ENCODE measurements around the gene THG1L. TPM values are rescaled to one million over a fixed set of nuclear protein-coding genes. Genes with fewer than 3 reads are reported as not detected.
"Not testable (repeated sequence)": the region's sequence is repeated elsewhere in the genome, so short reads cannot be mapped to it uniquely, and the experiment has no call there.

THG1L gene
- polyA plus RNA-seq, 4 donors, result 24.9 to 27.7 (median 26.1) TPM

DNA sequence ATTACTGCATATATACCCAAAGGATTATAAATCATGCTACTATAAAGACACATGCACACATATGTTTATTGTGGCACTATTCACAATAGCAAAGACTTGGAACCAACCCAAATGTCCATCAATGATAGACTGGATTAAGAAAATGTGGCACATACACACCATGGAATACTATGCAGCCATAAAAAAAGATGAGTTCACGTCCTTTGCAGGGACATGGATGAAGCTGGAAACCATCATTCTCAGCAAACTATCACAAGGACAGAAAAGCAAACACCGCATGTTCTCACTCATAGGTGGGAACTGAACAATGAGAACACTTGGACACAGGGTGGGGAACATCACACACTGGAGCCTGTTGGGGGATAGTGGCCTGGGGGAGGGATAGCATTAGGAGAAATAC, 4.6 kb upstream of the THG1L start:
- not testable (repeated sequence) for DNase-seq (ENCODE audit: low read depth in 4 of 4, low spot score in 3 of 4)

DNA sequence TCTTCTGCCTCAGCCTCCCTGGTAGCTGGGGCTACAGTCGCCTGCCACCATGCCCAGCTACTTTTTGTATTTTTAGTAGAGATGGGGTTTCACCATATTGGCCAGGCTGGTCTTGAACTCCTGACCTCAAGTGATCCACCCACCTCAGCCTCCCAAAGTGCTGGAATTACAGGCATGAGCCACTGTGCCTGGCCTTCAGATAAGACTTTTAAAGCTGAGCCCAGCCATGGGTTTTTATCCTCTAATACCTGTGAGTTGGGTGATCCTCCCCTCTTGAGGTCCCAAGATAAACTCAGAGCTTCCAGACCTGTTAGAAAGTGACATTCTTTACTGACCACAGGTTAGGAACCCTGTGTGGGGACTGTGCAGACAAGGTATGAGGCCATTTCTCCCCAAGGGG, 3.4 kb upstream of the THG1L start:
- not testable (repeated sequence) for DNase-seq (ENCODE audit: low read depth in 4 of 4, low spot score in 3 of 4)

DNA sequence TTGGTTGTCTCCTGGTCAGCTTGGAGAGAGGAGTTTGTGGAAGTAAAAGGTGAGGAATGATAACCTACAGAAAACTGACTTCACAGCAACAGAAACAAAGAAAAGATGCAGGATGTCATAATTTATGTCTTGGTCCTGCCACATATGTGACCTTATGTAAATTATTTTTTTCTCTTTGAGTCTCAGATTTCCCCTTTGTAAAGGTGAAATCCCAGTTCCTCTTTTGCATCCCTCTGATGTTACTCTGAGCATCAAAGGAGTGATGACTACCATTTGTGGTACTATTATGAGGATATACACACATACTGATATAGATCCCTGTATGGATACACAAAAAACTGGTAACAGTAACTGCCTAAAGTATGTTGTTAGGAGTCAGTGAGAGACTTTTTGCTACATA, 1.4 kb upstream of the THG1L start:
- DNase-seq (ENCODE audit: low read depth in 4 of 4, low spot score in 3 of 4), result no peak

DNA sequence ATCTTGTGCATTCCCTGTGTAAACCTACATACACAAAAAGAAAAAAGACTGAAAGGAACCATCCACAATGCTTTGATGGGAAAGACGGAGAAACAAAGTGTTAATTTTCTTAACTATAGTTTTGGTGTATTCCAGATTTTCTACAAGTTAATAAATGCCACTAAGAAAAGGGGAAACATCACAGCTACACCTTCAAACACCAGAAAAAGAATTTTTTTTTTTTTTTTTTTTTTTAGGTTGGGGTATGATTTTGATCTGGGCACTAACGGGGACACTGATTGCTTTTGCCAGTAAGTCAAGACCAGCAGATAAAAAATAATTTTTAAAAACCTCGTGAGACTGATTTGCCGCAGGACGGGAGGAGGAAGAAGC, 334 bp upstream of the THG1L start:
- DNase-seq (ENCODE audit: low read depth in 4 of 4, low spot score in 3 of 4), result no peak

DNA sequence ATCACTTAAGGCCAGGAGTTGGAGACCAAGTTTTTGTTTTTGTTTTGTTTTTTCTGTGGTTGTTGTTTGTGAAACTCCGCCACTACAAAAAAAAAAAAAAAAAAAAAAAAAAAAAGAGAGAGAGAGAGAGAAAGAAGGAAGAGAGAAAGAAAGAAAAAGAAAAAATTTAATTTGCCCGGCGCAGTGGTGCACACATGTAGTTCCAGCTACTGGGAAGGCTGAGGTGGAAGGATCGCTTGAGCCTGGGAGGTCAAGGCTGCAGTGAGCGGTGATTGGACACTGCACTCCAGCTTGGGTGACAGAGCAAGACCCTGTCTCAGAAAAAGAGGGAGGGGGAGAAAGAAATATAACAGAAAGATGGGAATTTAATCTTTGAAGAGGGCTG, 902 bp downstream of the THG1L start:
- DNase-seq (ENCODE audit: low read depth in 4 of 4, low spot score in 3 of 4), result no peak

DNA sequence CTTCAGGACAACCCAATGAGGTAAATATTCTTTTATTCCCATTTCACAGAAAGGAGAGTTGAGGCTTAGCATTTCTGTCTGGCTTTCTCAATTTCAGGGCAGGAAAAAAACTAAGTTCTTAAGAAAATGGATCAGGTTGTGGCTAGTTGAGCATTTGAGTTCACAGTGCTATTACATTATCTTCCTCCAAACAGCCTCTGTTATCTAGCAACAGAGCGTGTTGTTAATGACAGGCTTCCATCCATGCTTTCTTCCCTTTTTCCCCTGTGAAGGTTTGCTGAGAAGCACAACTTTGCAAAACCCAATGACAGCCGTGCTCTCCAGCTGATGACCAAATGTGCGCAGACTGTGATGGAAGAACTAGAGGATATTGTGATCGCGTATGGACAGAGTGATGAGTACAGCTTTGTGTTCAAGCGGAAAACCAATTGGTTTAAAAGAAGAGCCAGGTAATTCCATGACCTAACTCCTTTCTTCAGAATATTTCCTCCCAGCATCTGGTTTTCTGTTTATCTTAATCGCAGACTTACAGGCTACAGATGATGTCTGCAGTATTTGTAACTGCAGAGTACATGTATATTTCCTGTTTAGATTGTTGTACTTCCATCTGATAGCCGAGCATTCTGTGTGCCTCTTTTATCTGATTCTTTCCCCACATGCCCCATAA, 1.5 kb downstream of the THG1L start:
- DNase-seq (ENCODE audit: low read depth in 4 of 4, low spot score in 3 of 4), result no peak

DNA sequence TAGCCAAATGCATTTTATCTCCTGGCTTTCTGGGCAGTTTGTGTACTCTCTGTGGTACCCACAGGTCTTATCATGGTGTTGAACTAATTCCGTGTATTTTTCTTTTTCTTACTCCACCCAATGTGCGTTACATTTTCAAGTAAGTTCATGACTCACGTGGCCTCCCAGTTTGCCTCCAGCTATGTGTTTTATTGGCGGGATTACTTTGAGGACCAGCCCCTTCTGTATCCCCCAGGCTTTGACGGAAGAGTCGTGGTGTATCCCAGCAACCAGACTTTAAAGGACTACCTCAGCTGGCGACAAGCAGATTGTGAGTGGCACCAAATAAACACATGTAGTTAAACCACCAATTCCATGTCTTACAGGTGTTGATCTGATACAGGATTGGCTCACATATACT, 3.2 kb downstream of the THG1L start:
- no peak for DNase-seq (ENCODE audit: low read depth in 4 of 4, low spot score in 3 of 4)

DNA sequence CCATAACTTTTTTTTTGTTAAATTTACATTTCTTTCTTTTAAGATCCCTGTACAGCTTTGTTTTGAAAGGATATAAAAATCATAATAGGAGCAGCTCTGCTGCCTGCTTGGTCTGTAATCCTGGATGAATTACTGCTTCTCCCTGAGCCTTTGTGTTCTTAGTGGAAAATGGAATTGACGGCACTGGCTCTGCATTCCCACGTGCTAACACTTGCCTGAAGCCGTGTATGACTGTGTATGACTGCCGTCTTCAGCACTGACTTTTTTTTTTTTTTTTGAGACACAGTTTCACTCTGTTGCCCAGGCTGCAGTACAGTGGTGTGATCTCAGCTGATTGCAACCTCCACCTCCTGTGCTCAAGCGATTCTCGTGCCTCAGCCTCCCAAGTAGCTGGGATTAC, 4.8 kb downstream of the THG1L start:
- no peak for DNase-seq (ENCODE audit: low read depth in 4 of 4, low spot score in 3 of 4)

DNA sequence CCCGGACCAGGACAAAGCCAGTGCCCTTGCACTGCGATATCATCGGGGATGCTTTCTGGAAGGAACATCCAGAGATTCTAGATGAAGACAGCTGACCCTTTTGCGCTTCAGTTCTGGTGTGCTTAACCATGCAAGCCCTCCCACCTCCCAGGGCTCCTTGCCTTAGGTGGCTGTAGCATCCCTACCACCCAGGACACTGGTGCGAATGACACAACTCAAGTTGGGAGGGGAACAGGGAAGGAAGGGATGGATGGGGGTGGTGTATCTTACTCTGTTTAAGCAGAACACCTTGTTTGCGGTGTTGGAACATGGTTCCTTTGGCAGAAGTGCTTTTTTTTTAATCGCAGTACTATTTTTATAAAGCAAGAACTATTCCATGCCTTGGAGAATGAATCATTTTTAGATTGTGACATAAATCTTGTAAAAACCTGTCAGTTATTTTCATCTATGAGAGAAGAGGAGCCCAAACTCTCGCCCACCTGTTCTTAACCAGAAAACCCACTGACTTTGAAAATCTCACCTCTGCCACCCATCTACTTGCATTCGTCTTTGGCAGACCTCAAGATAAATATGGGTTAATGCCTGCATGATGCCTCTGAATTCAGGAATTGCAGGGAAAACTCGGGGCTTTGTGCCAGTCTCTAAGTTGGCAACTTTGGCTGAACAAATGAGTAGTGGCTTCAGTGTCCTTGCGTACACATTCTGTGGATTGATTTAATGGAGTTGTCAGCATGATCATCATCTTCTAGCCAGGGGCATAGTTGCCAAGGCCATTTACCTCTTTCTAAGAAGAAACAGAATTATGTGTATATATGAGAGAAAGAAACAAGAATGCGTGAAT, 8.4 kb downstream of the THG1L start:
- no peak for DNase-seq (ENCODE audit: low read depth in 4 of 4, low spot score in 3 of 4)

DNA sequence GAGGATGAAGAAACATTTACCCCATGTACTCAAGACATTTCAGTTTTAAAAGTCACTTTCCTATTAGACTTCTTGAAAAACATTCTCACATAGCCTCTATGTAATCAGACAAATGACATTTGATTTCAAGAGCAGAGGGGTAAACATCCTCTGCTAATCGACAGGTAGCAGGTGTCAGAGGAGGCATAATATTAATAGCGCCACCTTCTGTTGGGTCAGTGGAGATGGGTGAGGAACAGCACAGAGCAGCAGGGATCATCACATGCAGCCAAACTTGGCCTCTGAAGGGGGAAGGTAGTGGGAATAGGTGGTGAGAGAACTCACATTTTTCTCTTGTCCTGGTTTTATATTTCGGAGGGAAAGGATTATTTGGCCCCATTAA, 9.0 kb downstream of the THG1L start:
- DNase-seq (ENCODE audit: low read depth in 4 of 4, low spot score in 3 of 4), result no peak

DNA sequence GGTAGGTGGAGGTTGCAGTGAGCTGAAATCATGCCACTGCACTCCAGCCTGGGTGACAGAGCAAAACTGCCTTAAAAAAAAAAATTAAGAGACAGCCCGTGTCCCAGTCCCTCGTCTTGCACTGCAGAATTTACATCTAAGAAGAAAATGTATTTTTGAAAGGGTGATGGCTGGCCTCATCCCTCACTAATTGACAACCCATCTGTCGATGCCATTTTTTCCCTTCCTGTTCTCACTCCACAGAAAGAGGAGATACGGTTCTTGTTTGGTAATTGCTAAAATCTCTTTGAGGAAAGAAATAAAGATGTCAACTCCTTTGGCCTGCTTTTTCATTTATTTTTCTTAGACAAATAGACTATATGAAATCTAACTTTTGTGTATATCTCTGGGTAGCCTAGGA, 9.9 kb downstream of the THG1L start:
- DNase-seq (ENCODE audit: low read depth in 4 of 4, low spot score in 3 of 4), result no peak

DNA sequence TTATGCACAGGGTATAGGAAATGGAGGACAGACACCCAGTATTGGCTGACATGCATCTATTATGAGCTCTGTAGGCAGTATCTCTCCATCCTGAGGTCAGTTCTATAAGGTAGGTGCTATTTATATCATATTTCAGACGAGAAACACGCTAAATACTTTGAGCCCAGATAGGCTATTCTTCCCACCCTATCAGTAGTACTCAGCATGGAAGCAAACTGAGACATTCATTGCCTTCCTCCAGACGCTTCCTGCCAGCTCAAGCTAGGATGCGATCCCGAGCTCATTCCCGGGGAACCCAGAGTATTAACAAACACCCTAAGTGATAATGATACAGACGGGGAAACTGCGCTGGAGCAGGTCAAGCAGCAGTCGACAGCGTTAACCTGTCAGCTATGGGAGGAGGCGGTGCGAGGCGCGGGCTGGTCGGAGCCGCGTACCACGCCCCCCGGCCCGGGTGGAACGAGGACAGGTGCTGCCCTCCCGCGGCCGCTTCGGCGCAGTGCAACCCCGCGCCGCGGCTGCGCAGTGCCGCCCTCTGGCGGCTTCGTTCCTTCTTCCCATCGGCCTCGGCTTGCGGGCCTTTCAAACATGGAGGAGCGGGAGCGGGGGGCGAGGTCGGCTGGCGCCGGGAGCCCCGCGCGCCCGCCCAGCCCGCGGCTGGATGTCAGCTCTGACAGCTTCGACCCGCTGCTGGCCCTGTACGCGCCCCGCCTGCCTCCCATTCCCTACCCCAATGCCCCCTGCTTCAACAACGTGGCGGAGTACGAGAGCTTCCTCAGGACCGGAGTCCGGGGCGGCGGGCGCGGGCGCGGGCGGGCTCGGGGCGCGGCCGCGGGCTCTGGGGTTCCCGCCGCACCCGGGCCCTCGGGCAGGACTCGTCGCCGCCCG, 12.2 kb downstream of the THG1L start, which contains the start of gene LSM11:
TSS of gene LSM11 (plus strand) at position 550 of the 888 bp plus-strand sequence. CDS start at position 589, 39 bp downstream.
- peak; percentile 70 to 85 (median 76) for DNase-seq (ENCODE audit: low read depth in 4 of 4, low spot score in 3 of 4)

DNA sequence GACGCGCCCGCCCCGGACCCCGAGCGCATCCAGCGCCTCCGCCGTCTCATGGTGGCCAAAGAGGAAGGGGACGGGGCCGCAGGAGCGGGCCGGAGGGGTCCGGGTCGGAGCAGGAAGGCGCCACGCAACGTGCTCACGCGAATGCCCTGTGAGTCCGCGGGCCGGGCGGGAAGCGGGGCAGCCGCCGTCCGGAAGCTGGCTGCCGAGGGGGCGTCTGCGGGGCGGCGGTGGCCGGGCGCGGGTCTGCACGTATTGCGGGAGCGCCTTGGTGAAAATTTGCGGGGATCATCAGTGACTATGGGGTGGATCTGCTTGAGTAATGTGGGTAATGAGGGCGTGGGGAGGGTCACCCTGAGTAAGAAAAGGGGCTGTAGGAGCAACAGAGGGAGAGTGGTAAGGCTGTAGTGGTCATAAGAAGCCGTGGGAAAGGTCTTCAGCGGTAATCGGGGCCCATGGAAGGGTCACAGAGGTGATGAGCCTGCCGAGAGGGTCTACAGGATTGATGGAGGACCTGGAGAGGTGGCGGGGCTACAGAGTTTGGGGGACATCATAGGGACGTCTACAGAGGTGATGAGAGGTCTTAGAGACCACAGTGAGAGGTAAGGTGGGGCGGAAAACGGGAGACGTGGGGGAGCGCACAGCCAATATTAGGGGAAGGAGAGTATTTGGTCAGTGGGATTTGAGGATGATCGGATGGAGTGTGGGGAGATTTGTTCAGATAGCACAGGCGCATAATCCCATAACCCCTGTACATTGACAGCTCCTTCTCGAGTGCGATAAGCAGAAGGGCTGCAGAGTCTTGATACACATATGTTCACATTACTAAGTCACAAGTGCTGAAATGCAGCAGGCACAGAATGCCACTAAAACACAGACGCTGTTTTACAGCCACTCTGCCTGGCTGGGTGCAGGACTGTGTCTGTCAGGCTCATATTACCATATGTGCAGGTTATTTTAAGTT, 13.1 kb downstream of the THG1L start:
- no peak for DNase-seq (ENCODE audit: low read depth in 4 of 4, low spot score in 3 of 4)

DNA sequence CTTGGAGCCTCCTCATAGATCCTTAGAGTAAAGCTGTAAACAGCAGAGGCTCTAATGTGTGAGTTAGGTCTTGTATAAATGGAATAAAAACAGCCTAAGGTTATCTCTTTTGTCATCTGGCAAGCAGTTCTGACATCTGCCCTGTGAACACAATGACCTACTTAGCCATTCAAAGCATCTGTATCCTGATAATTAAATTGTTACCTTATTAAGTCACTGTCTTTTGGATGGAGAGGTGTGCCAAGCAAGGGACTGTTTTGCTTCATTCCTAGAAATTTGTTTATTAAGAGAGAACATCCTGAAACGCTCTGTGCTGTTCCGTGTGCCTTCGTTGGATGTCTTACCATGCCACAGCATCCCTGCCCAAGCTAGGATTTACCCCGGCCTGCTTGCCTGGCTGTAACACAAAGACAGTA, 13.8 kb downstream of the THG1L start:
- no peak for DNase-seq (ENCODE audit: low read depth in 4 of 4, low spot score in 3 of 4)

DNA sequence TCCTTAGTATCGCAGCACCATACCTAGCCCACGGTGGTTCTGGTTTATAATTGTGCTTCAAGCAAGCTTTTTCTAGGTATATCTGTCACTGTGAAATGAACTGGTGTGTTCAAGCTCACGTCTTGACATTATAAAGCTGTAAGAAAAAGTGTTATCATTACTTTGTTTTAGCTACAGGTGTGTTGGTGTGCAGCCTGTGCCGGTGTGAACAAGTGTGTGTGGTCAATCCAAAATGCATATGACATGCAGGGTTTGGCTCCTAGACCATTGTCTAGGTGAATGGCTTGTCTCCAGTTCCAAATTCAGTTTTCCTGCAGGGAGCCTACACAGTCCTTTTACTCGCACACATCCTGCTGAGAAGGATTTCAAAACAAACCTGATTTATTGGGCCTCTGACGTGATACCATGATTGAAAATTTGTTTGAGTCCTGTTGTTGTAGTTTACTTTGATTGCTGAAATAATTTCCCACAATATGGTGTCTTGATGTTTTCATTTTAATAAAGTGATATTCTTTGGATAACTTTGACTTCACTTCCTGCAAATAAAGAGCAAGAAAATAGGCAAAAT, 16.0 kb downstream of the THG1L start:
- DNase-seq (ENCODE audit: low read depth in 4 of 4, low spot score in 3 of 4), result no peak

DNA sequence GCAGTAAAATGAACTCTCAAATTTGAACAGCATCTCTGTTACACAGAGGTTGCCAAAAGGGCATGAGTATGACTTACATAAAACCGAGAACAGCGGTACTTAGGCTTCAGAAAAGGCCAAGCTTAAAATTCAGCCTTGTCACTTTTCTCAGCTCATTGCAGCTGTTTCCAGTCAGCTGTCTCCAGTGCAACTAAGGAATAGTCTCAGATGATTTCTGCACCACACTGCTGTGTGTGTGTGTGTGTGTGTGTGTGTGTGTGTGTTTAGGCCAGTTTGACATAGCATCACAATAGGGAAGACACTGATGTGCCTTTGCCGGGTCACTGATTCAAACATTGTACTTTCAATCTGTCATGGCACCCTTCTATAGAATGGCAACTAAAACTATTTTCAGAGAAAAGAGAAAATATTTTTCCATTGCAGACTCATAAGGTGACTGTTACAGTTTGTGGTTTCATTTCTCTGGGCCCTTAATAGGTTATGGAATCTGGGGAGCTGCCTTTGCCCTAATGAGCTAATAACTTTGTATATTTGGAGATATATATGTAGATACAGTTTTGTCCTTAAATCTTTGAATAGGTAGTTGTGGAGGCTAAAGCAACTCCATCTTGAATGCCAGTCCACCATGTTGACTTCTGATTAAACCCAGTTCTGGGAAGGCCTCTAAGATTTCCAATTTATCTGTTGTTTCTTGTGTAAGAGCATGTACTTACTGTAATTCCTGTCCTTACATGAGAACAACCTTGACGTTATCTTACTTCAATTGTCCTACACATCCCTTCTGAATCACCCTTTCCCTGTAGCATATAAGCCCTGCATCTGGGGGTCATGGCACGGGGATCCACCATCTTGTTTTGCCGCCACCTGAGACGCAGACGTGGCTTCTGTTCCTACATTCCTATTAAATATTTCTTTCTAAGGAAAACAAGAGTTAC, 16.8 kb downstream of the THG1L start:
- DNase-seq (ENCODE audit: low read depth in 4 of 4, low spot score in 3 of 4), result no peak

DNA sequence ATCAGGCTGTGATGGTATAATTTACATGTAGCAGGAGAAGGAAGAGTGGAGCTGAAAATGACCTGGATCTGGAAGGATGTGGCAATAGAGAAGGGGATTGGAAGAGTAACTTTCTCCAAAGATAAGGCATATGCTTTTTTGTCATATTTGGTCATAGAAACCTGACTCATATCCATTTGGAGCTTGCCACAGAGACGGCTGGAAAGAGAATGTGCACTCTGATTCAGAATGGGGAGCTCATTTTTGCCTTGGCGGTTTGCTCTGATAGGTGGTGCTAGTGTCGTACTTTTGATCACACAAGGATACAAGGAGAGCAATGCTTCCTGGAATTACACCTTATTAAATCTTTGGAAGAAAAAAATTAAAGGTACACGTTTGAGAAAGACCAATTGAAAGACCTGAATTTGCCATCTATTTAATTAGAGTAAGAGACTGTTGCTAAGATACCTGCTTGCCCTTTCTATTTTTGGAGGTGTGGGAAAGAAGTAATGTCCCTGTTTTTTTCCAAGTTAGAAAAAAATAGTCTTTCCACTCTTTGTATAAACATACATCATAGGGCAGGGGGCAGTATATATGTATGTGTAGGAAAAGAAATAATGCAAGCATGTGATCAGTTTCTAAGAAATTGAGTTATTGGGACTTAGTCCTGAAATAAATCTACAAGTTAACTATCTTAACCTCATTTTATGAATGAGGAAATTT, 17.7 kb downstream of the THG1L start:
- DNase-seq (ENCODE audit: low read depth in 4 of 4, low spot score in 3 of 4), result no peak

DNA sequence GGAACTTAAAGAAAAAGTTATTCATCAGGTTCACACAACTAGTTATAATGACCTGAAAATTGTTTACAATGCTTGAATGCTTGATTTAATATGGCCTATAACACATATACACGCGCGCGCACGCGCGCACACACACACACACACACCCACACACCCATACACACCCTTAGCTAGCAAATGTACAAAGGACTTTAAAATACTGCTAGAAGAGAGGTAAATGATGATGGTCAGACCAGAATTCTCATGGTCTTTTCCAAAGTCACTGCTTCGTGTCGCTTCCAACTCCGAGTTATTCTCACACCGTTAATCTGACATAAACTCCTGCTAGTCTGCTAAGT, 18.2 kb downstream of the THG1L start:
- DNase-seq (ENCODE audit: low read depth in 4 of 4, low spot score in 3 of 4), result no peak
